GM11168 (cell line): Measurements from ENCODE around the gene CD46.
"Not testable (repeated sequence)": the region's sequence is repeated elsewhere in the genome, so short reads cannot be mapped to it uniquely, and the experiment has no call there.

Source experiments
- in situ Hi-C: fragments of 300-500 bp; cut with MboI; formaldehyde crosslinking; loops from one replicate; pipeline ENCODE4 v1.12.0; 2022; ENCODE audit warnings: low sequenced_read_pairs; ENCODE audit not compliant: unreplicated experiment

CD46 gene

GRCh38 chr1:207751790-207752455 lies at the start of gene CD46:
Gene CD46 (plus strand): TSS chr1:207752054. CDS start chr1:207752213, 159 bp downstream.
- in situ Hi-C loops, result no loop called here

GRCh38 chr1:207702317-207702716 lies 49.5 kb upstream of the CD46 start:
- in situ Hi-C loops, result no loop called here

- in situ Hi-C loops, result no loop called here
Observed at GRCh38 chr1:207703712-207704111, 48.1 kb upstream of the CD46 start.

- in situ Hi-C loops, result not testable (repeated sequence)
Observed at GRCh38 chr1:207708004-207708403, 43.9 kb upstream of the CD46 start.

GRCh38 chr1:207711285-207711684 lies 40.6 kb upstream of the CD46 start:
- in situ Hi-C loops, result no loop called here

- in situ Hi-C loops, result not testable (repeated sequence)
Observed at GRCh38 chr1:207712701-207713100, 39.2 kb upstream of the CD46 start.

GRCh38 chr1:207713529-207713928 lies 38.3 kb upstream of the CD46 start:
- in situ Hi-C loops, result no loop called here

- in situ Hi-C loops, result no loop called here
Observed at GRCh38 chr1:207719234-207719633, 32.6 kb upstream of the CD46 start.

- in situ Hi-C loops, result not testable (repeated sequence)
Observed at GRCh38 chr1:207728200-207728858, 23.5 kb upstream of the CD46 start.

- in situ Hi-C loops, result not testable (repeated sequence)
Observed at GRCh38 chr1:207737503-207738157, 14.2 kb upstream of the CD46 start.

GRCh38 chr1:207738158-207738659 lies 13.6 kb upstream of the CD46 start:
- in situ Hi-C loops, result not testable (repeated sequence)

GRCh38 chr1:207740207-207740606 lies 11.6 kb upstream of the CD46 start:
- in situ Hi-C loops, result no loop called here

- in situ Hi-C loops, result no loop called here
Observed at GRCh38 chr1:207742850-207743555, 8.9 kb upstream of the CD46 start.

- in situ Hi-C loops, result no loop called here
Observed at GRCh38 chr1:207744000-207744534, 7.8 kb upstream of the CD46 start.

- in situ Hi-C loops, result no loop called here
Observed at GRCh38 chr1:207745285-207745684, 6.6 kb upstream of the CD46 start.

- in situ Hi-C loops, result no loop called here
Observed at GRCh38 chr1:207745839-207746767, 5.8 kb upstream of the CD46 start.

GRCh38 chr1:207747627-207748492 lies 4.0 kb upstream of the CD46 start:
- in situ Hi-C loops, result no loop called here

- in situ Hi-C loops, result no loop called here
Observed at GRCh38 chr1:207748737-207749528, 2.9 kb upstream of the CD46 start.
